Measurements from ENCODE around the gene PDLIM3. TPM values are rescaled to one million over a fixed set of nuclear protein-coding genes. Genes with fewer than 3 reads are reported as not detected.

PDLIM3 gene
- 41.0 and 113 TPM in 2 replicates for total RNA-seq

GRCh38 chr4:185534866-185535611, at the start of gene PDLIM3:
PDLIM3 (minus strand) TSS chr4:185535507; CDS start chr4:185535434, 73 bp downstream.
- peak; percentile 78 for DNase-seq

GRCh38 chr4:185583813-185584212, 48.5 kb upstream of the PDLIM3 start:
- no peak for DNase-seq

- no peak for DNase-seq
Observed at GRCh38 chr4:185582651-185583400, 47.5 kb upstream of the PDLIM3 start.

GRCh38 chr4:185580699-185581098, 45.4 kb upstream of the PDLIM3 start:
- DNase-seq, result no peak

GRCh38 chr4:185578284-185578683, 43.0 kb upstream of the PDLIM3 start:
- DNase-seq, result no peak

- no peak for DNase-seq
Observed at GRCh38 chr4:185576962-185577950, 41.9 kb upstream of the PDLIM3 start.

GRCh38 chr4:185576314-185576961, 41.1 kb upstream of the PDLIM3 start:
- no peak for DNase-seq

- DNase-seq, result peak; percentile 90
Observed at GRCh38 chr4:185573651-185574199, 38.4 kb upstream of the PDLIM3 start.

- no peak for DNase-seq
Observed at GRCh38 chr4:185570727-185571126, 35.4 kb upstream of the PDLIM3 start.

- DNase-seq, result peak; percentile 23
Observed at GRCh38 chr4:185567381-185568376, 32.4 kb upstream of the PDLIM3 start.

- peak; percentile 95 for DNase-seq
Observed at GRCh38 chr4:185566972-185567371, 31.7 kb upstream of the PDLIM3 start.

- DNase-seq, result peak; percentile 33
Observed at GRCh38 chr4:185566425-185566824, 31.1 kb upstream of the PDLIM3 start.

- no peak for DNase-seq
Observed at GRCh38 chr4:185565696-185566095, 30.4 kb upstream of the PDLIM3 start.

GRCh38 chr4:185564349-185564748, 29.0 kb upstream of the PDLIM3 start:
- no peak for DNase-seq

GRCh38 chr4:185562531-185562930, 27.2 kb upstream of the PDLIM3 start:
- DNase-seq, result no peak

GRCh38 chr4:185560316-185560715, 25.0 kb upstream of the PDLIM3 start:
- no peak for DNase-seq

- DNase-seq, result peak; percentile 97
Observed at GRCh38 chr4:185559915-185560281, 24.6 kb upstream of the PDLIM3 start.

- peak; percentile 58 for DNase-seq
Observed at GRCh38 chr4:185559251-185559914, 24.1 kb upstream of the PDLIM3 start.

GRCh38 chr4:185554365-185555126, 19.2 kb upstream of the PDLIM3 start:
- DNase-seq, result no peak

Data from dermis blood vessel endothelial cell (primary cell).